Ishikawa (cell line): ENCODE measurements around the gene TAOK2.
A peak's percentile ranks its signal among the peaks of the same experiment; 100 is the strongest.

ENCODE experiments used
- CEBPB ChIP-seq: IDR thresholded peaks from 2 replicates; pipeline ENCODE4 v1.6.1; 2012
- CREB1 ChIP-seq: IDR thresholded peaks from 2 replicates; pipeline ENCODE4 v1.6.1; 2012; ENCODE audit warnings: low read depth
- EGR1 ChIP-seq: IDR thresholded peaks from 2 replicates; pipeline ENCODE4 v1.6.1; 2012
- EP300 ChIP-seq: IDR thresholded peaks from 2 replicates; pipeline ENCODE4 v1.6.1; 2012; ENCODE audit warnings: borderline replicate concordance
- FOXM1 ChIP-seq: IDR thresholded peaks from 2 replicates; pipeline ENCODE4 v1.6.1; 2012; ENCODE audit warnings: low read depth, borderline replicate concordance
- NFIC ChIP-seq: IDR thresholded peaks from 2 replicates; pipeline ENCODE4 v1.6.1; 2012
- RAD21 ChIP-seq: IDR thresholded peaks from 2 replicates; pipeline ENCODE4 v1.6.1; 2012; ENCODE audit warnings: low read depth
- TAF1 ChIP-seq: IDR thresholded peaks from 2 replicates; pipeline ENCODE4 v1.6.1; 2012; ENCODE audit warnings: low read depth, mild to moderate bottlenecking
- TCF12 ChIP-seq: IDR thresholded peaks from 2 replicates; pipeline ENCODE4 v1.6.1; 2012; ENCODE audit warnings: low read depth
- TEAD4 ChIP-seq: IDR thresholded peaks from 2 replicates; pipeline ENCODE4 v1.6.1; 2012
- YY1 ChIP-seq: IDR thresholded peaks from 2 replicates; pipeline ENCODE4 v1.6.1; 2012; ENCODE audit warnings: low read depth
- ZBTB7A ChIP-seq: IDR thresholded peaks from 2 replicates; pipeline ENCODE4 v1.6.1; 2012; ENCODE audit warnings: low read depth
- TF ChIP-seq, protein P1 (sequence below): IDR thresholded peaks from 2 replicates; pipeline ENCODE4 v1.6.1; 2012
- TF ChIP-seq, protein P2 (sequence below): IDR thresholded peaks from 2 replicates; pipeline ENCODE4 v1.6.1; 2012
- TF ChIP-seq, protein P3 (sequence below): IDR thresholded peaks from 2 replicates; pipeline ENCODE4 v1.6.1; 2012; ENCODE audit warnings: low read depth, mild to moderate bottlenecking

TAOK2 gene

GRCh38 chr16:30005341-30006094, 31.9 kb downstream of the TAOK2 start:
- TF ChIP-seq TCF12 = no peak
- TF ChIP-seq YY1 = 0 out of 2 replicates have a peak, but pooled peaks have one; percentile 34

DNA sequence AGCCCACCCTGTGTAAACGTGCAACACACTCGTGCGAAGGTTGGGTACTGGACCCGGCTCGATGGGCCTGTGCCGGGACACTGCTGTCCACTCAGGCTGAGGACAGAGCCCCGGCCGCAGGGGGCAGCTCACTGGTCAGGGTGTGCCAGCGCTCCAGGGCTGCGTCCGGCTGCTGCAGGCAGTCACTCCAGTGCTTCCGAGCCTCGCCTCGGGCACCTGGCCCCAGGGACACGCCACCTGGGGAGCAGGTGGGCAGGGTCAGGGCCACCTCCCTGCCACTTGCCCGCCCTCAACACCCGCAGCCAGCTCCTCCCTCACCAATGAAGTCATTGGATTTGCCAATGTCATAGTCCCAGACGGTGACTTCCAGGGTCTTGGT, 32.4 kb downstream of the TAOK2 start:
- TF ChIP-seq TAF1 (no peak), ZBTB7A (no peak), TCF12 (no peak)
- TF ChIP-seq, protein P1, sequence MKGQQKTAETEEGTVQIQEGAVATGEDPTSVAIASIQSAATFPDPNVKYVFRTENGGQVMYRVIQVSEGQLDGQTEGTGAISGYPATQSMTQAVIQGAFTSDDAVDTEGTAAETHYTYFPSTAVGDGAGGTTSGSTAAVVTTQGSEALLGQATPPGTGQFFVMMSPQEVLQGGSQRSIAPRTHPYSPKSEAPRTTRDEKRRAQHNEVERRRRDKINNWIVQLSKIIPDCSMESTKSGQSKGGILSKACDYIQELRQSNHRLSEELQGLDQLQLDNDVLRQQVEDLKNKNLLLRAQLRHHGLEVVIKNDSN = no peak

DNA sequence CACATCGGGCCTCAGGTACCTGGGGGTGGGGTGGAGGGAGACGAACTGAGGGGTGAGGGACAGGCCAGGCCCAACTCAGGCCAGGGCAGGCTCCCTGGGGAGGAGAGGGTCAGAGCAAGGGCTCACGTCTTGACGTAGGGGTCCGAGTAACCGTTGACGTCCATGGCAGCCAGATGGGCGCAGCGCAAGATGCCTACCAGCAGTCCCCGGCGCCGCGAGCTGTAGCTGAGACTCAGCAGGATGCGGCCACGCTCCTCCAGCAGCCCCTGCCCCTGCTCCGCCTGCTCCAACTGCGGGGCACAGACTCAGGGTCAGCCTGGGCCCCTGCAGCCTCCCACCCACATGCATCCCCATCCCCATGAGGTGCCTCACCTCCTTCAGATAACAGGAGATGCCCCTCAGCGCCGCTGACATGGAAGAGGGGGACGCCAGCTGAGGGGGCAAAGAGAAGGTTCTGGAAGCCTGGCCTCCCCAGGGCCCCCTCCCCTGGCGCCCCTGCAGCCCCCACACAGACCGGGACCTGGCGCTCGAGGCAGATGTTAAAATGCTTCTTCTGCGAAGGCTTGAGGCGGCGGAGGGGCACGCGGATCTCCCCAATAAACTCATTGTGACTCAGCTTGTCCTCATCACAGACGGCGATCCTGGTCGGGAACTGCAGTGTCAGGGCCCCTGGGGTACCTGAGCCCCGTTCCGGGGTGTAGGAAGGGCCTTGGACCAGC, 33.1 kb downstream of the TAOK2 start:
- TF ChIP-seq RAD21 (no peak), TEAD4 (no peak), TAF1 (no peak), CEBPB (no peak), ZBTB7A (no peak), EGR1 (no peak), CREB1 (no peak), FOXM1 (no peak), TCF12 (no peak), NFIC (no peak)
- TF ChIP-seq, protein P2, sequence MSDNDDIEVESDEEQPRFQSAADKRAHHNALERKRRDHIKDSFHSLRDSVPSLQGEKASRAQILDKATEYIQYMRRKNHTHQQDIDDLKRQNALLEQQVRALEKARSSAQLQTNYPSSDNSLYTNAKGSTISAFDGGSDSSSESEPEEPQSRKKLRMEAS = no peak
- TF ChIP-seq, protein P1 = no peak

DNA sequence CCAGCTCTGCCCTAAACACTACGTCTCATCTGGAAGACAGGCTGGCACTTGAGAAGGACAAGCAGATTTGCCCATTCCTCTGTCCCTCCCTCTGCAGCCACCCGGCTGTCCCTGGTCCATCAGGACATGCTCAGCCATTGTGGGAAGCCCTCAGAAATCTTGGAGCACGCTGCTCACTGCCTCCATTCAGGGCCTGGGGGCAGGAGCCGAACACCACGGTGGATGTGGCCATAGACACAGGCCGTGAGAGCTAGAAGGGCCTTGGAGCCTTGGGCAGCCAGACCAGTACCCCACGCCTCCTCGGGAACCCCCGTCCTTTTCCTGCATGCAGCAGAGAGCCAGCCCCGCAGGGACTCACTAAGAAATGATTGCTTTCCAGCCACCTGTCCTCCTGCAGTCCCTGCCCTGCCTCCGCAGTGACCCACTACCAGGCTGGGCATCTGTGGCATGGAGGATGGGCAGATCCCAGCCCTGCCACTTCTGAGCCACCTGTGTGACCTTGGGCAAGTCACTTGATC, 33.8 kb downstream of the TAOK2 start:
- TF ChIP-seq, protein P1 = no peak
- no peak for TF ChIP-seq TCF12
- TF ChIP-seq CEBPB = no peak
- TF ChIP-seq, protein P2 = no peak
- no peak for TF ChIP-seq YY1
- TF ChIP-seq ZBTB7A = no peak
- TF ChIP-seq NFIC = no peak
- TF ChIP-seq TEAD4 = no peak
- TF ChIP-seq EGR1 = no peak
- no peak for TF ChIP-seq RAD21
- TF ChIP-seq EP300 = no peak

GRCh38 chr16:30009085-30009862, 35.6 kb downstream of the TAOK2 start:
- TF ChIP-seq ZBTB7A (0 out of 2 replicates have a peak, but pooled peaks have one; percentile 11), CEBPB (no peak), TCF12 (no peak)

- TF ChIP-seq FOXM1 (no peak), TCF12 (no peak), TAF1 (no peak), CREB1 (no peak), ZBTB7A (peak; percentile 67)
- TF ChIP-seq, protein P1 = no peak
These were observed 36.5 kb downstream of the TAOK2 start for GRCh38 chr16:30009990-30010843.

- TF ChIP-seq, protein P1 = no peak
- no peak for TF ChIP-seq CEBPB
- TF ChIP-seq, protein P2 = peak; percentile 79
- TF ChIP-seq EGR1 = no peak
- no peak for TF ChIP-seq RAD21
- TF ChIP-seq, protein P3, sequence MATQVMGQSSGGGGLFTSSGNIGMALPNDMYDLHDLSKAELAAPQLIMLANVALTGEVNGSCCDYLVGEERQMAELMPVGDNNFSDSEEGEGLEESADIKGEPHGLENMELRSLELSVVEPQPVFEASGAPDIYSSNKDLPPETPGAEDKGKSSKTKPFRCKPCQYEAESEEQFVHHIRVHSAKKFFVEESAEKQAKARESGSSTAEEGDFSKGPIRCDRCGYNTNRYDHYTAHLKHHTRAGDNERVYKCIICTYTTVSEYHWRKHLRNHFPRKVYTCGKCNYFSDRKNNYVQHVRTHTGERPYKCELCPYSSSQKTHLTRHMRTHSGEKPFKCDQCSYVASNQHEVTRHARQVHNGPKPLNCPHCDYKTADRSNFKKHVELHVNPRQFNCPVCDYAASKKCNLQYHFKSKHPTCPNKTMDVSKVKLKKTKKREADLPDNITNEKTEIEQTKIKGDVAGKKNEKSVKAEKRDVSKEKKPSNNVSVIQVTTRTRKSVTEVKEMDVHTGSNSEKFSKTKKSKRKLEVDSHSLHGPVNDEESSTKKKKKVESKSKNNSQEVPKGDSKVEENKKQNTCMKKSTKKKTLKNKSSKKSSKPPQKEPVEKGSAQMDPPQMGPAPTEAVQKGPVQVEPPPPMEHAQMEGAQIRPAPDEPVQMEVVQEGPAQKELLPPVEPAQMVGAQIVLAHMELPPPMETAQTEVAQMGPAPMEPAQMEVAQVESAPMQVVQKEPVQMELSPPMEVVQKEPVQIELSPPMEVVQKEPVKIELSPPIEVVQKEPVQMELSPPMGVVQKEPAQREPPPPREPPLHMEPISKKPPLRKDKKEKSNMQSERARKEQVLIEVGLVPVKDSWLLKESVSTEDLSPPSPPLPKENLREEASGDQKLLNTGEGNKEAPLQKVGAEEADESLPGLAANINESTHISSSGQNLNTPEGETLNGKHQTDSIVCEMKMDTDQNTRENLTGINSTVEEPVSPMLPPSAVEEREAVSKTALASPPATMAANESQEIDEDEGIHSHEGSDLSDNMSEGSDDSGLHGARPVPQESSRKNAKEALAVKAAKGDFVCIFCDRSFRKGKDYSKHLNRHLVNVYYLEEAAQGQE = no peak
These were observed 37.4 kb downstream of the TAOK2 start, which contains the start of gene DOC2A for GRCh38 chr16:30010844-30011713. TSS of gene DOC2A (minus strand) at chr16:30011027. CDS start at chr16:30010222, 805 bp downstream.
